ENCODE data around the gene KCTD2.

GRCh38 chr17:75020331-75021110, 26.5 kb upstream of the KCTD2 start:
- TF ChIP-seq CTCF (IDR thresholded peaks at IDR 0.05; ENCODE audit: low read depth, low read length, poor library complexity, severe bottlenecking) (no peak), EZH2phosphoT487 (IDR thresholded peaks at IDR 0.05; ENCODE audit: borderline replicate concordance, low read length) (no peak)

Data from DOHH2 (cell line).